ENCODE measurements around the gene PARD6B. TPM values are rescaled to one million over a fixed set of nuclear protein-coding genes. Genes with fewer than 3 reads are reported as not detected.

PARD6B gene
- total and polyA plus RNA-seq, 2 experiments from 2014 or later: 14.6 to 41.0 TPM

DNA sequence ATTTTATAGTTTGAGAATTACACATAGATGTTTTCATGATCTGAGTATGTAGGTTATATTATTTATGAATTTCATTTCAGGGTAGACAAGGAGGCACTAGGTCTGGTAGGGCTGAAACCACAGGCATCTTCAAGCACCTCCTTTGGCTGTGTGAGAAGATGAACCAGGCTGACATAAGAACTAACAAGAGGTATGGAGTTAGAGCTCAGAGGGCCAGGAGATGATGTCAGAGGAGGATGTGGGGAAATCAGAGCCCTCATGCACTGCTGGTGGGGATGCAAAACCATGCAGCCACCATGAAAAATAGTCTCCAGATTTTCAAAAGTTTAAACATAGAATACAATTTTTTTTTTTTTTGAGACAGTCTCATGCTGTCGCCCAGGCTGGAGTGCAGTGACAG is 26.4 kb upstream of the PARD6B start:
- H4K20me1 ChIP-seq (ENCODE audit: insufficient read depth, poor library complexity, severe bottlenecking): no peaks in the 10 kb centered on the region
- no peak for DNase-seq (ENCODE audit: low spot score)
- H3K9me3 ChIP-seq (ENCODE audit: low read depth): no peaks in the 10 kb centered on the region
- H3K4me2 ChIP-seq: no peak overlapping the region
- no peak overlapping the region for H3K27ac ChIP-seq
- H3K36me3 ChIP-seq (replicated peaks; ENCODE audit: insufficient read depth, low read depth): no peaks in the 10 kb centered on the region
- H2AFZ ChIP-seq: no peak overlapping the region
- TF ChIP-seq EZH2phosphoT487 (IDR thresholded peaks at IDR 0.05; ENCODE audit: low read depth, severe bottlenecking, unreplicated experiment) (no peak), EZH2 (IDR thresholded peaks at IDR 0.05; ENCODE audit: borderline replicate concordance) (no peak)
- TF ChIP-seq, protein P1, sequence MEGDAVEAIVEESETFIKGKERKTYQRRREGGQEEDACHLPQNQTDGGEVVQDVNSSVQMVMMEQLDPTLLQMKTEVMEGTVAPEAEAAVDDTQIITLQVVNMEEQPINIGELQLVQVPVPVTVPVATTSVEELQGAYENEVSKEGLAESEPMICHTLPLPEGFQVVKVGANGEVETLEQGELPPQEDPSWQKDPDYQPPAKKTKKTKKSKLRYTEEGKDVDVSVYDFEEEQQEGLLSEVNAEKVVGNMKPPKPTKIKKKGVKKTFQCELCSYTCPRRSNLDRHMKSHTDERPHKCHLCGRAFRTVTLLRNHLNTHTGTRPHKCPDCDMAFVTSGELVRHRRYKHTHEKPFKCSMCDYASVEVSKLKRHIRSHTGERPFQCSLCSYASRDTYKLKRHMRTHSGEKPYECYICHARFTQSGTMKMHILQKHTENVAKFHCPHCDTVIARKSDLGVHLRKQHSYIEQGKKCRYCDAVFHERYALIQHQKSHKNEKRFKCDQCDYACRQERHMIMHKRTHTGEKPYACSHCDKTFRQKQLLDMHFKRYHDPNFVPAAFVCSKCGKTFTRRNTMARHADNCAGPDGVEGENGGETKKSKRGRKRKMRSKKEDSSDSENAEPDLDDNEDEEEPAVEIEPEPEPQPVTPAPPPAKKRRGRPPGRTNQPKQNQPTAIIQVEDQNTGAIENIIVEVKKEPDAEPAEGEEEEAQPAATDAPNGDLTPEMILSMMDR (IDR thresholded peaks at IDR 0.05; ENCODE audit: poor library complexity): no peak
- H3K9me2 ChIP-seq (replicated peaks; ENCODE audit: insufficient read depth): no peaks in the 10 kb centered on the region
- no peak overlapping the region for H3K4me3 ChIP-seq
- 100% methylated on average over 1 of the region's 1 CpG for WGBS (ENCODE audit: low lambda C conversion rate, missing lambda C conversion rate)
- H3K27me3 ChIP-seq: no peaks in the 10 kb centered on the region
- peaks cover 11% of the 10 kb centered on the region for H3K4me1 ChIP-seq (ENCODE audit: insufficient read depth)
- H3K79me2 ChIP-seq: no peaks in the 10 kb centered on the region

DNA sequence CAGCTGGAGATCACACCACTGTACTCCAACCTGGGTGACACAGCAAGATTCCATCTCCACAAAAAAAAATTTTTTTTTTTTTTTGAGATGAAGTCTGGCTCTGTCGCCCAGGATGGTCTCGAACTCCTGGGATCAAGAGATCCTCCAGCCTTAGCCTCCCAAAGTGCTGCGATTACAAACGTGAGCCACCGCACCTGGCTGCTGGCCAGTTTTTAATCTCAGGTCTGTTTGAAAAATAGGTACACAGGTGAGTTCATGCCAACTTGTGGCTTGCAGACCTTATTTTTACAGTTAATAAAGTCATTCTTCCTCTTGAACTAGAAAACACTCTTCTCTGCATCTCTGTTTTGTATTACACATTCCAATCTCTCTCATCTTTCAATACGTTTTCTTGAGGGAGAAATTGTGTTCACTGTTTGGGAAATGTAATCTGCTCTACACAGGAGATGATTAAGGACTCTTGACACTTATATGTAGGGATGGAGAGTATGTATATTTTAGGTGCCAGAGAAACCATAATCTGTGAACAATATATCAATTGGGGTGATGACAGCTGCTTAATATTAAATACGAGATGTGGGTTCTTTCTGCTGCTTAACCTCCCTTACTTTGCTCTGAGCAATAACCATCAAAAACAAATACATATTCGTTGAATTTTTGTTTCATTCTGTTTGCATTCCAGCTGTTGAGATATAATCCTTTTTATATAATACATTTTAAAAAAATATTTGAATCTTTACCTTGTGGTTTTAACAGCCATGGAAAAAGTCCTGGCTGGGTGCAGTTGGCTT is 22.3 kb upstream of the PARD6B start:
- H3K4me1 ChIP-seq (ENCODE audit: insufficient read depth): peaks cover 9% of the 10 kb centered on the region
- H3K36me3 ChIP-seq (replicated peaks; ENCODE audit: insufficient read depth, low read depth): no peaks in the 10 kb centered on the region
- no peaks in the 10 kb centered on the region for H4K20me1 ChIP-seq (ENCODE audit: insufficient read depth, poor library complexity, severe bottlenecking)
- no peaks in the 10 kb centered on the region for H3K9me3 ChIP-seq (ENCODE audit: low read depth)
- no peaks in the 10 kb centered on the region for H3K9me2 ChIP-seq (replicated peaks; ENCODE audit: insufficient read depth)
- H3K27ac ChIP-seq: no peak overlapping the region
- TF ChIP-seq EZH2phosphoT487 (IDR thresholded peaks at IDR 0.05; ENCODE audit: low read depth, severe bottlenecking, unreplicated experiment) (no peak), EZH2 (IDR thresholded peaks at IDR 0.05; ENCODE audit: borderline replicate concordance) (no peak)
- TF ChIP-seq, protein P1 (IDR thresholded peaks at IDR 0.05; ENCODE audit: poor library complexity): no peak
- no peaks in the 10 kb centered on the region for H3K27me3 ChIP-seq
- H3K79me2 ChIP-seq: no peaks in the 10 kb centered on the region
- DNase-seq (ENCODE audit: low spot score): no peak
- WGBS (ENCODE audit: low lambda C conversion rate, missing lambda C conversion rate): 81% methylated on average over 8 of the region's 8 CpGs
- H3K4me2 ChIP-seq: no peak overlapping the region
- no peak overlapping the region for H2AFZ ChIP-seq
- H3K4me3 ChIP-seq: no peak overlapping the region

DNA sequence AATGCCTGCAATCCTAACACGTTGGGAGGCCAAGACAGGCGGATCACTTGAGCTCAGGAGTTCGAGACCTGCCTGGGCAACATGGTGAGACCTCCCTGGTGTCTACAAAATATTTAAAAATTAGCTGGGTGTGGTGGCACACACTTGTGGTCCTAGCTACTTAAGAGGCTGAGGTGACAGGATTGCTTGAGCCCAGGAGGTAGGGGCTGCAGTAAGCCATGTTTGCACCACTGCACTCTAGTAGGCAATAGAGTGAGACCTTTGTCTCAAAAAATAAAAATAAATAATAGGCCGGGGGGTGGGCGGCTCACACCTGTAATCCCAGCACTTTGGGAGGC is 21.8 kb upstream of the PARD6B start:
- WGBS (ENCODE audit: low lambda C conversion rate, missing lambda C conversion rate): 70% methylated on average over 5 of the region's 5 CpGs

More for the DNA sequence above, 21.8 kb upstream of the PARD6B start:
- H3K4me1 ChIP-seq (ENCODE audit: insufficient read depth): peaks cover 9% of the 10 kb centered on the region
- no peaks in the 10 kb centered on the region for H3K36me3 ChIP-seq (replicated peaks; ENCODE audit: insufficient read depth, low read depth)
- no peak overlapping the region for H3K4me2 ChIP-seq
- no peaks in the 10 kb centered on the region for H4K20me1 ChIP-seq (ENCODE audit: insufficient read depth, poor library complexity, severe bottlenecking)
- H3K4me3 ChIP-seq: no peak overlapping the region
- no peaks in the 10 kb centered on the region for H3K9me3 ChIP-seq (ENCODE audit: low read depth)
- no peaks in the 10 kb centered on the region for H3K79me2 ChIP-seq
- H3K27me3 ChIP-seq: no peaks in the 10 kb centered on the region
- H3K9me2 ChIP-seq (replicated peaks; ENCODE audit: insufficient read depth): no peaks in the 10 kb centered on the region
- TF ChIP-seq EZH2 (IDR thresholded peaks at IDR 0.05; ENCODE audit: borderline replicate concordance): no peak
- TF ChIP-seq, protein P1 (IDR thresholded peaks at IDR 0.05; ENCODE audit: poor library complexity): no peak
- TF ChIP-seq EZH2phosphoT487 (IDR thresholded peaks at IDR 0.05; ENCODE audit: low read depth, severe bottlenecking, unreplicated experiment): no peak
- no peak overlapping the region for H3K27ac ChIP-seq
- DNase-seq (ENCODE audit: low spot score): no peak
- H2AFZ ChIP-seq: no peak overlapping the region
